Measurements from ENCODE around the gene ARL6IP6.

DNA sequence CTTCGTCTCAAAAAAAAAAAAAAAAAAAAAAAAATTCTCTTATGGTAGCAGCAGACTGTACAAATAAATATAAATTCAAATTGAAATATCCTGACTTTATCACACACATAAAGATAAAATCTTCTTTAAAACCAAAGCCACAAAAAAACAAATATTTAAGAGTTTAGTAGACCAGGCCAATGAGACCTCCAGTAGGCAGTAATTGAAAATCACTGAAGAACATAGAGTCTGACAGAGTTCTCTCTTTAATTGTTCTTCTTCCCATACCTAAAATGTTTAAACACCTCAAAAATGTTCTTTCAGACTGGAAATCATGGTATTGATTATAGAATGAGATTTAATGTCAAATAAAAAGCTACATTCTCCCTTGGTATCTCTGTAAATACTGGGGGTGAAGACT, 21.9 kb upstream of the ARL6IP6 start:
- TF ChIP-seq POLR2A (IDR thresholded peaks at IDR 0.05) (no peak), EP300 (IDR thresholded peaks at IDR 0.05) (no peak)
- TF ChIP-seq, protein P1, sequence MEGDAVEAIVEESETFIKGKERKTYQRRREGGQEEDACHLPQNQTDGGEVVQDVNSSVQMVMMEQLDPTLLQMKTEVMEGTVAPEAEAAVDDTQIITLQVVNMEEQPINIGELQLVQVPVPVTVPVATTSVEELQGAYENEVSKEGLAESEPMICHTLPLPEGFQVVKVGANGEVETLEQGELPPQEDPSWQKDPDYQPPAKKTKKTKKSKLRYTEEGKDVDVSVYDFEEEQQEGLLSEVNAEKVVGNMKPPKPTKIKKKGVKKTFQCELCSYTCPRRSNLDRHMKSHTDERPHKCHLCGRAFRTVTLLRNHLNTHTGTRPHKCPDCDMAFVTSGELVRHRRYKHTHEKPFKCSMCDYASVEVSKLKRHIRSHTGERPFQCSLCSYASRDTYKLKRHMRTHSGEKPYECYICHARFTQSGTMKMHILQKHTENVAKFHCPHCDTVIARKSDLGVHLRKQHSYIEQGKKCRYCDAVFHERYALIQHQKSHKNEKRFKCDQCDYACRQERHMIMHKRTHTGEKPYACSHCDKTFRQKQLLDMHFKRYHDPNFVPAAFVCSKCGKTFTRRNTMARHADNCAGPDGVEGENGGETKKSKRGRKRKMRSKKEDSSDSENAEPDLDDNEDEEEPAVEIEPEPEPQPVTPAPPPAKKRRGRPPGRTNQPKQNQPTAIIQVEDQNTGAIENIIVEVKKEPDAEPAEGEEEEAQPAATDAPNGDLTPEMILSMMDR (IDR thresholded peaks at IDR 0.05): no peak
